ENCODE measurements around the gene TRPV6. TPM values are rescaled to one million over a fixed set of nuclear protein-coding genes. Genes with fewer than 3 reads are reported as not detected.
A peak's percentile ranks its signal among the peaks of the same experiment; 100 is the strongest.

Gene TRPV6
- total and polyA plus RNA-seq, 8 donors: 36.1 to 308 (median 56.5) TPM

- DNase-seq: peak in 1 of 6 donors; percentile 51
- no peak for TF ChIP-seq CTCF (IDR thresholded peaks at IDR 0.05)
- no peaks in the 10 kb centered on the region for H3K9me3 ChIP-seq
- 73 to 74% methylated on average over 14 of the region's 14 CpGs for WGBS, 2 donors
- H3K27me3 ChIP-seq: no peaks in the 10 kb centered on the region
- intact Hi-C loops (cut with DNase I): loop anchor here in 2 of 3 donors (10.0 kb wide), 2 partner anchors 134 to 344 kb away; no protein-coding TSS in a partner anchor
- H3K4me1 ChIP-seq: no peaks in the 10 kb centered on the region
- H3K36me3 ChIP-seq: peaks cover 0 to 9% (median 0%) of the 10 kb centered on the region in 3 donors
- no peak for ATAC-seq
- no peak overlapping the region for H3K27ac ChIP-seq
- H3K4me3 ChIP-seq: no peak overlapping the region
- FAIRE-seq: no peak
Measured at GRCh38 chr7:142870566-142871259, 14.8 kb downstream of the TRPV6 start.

- H3K27me3 ChIP-seq: no peaks in the 10 kb centered on the region
- H3K4me1 ChIP-seq: no peaks in the 10 kb centered on the region
- no peak overlapping the region for H3K27ac ChIP-seq
- no peak overlapping the region for H3K4me3 ChIP-seq
- no peaks in the 10 kb centered on the region for H3K9me3 ChIP-seq
- intact Hi-C loops (cut with DNase I): loop anchor here in 2 of 3 donors (10.0 kb wide), 2 partner anchors 135 to 345 kb away; no protein-coding TSS in a partner anchor
- ATAC-seq (no peak), DNase-seq (peak in 1 of 6 donors; percentile 60), FAIRE-seq (no peak)
- no peak for TF ChIP-seq CTCF (IDR thresholded peaks at IDR 0.05)
- 62 to 67% methylated on average over 8 of the region's 8 CpGs for WGBS, 2 donors
- H3K36me3 ChIP-seq: peaks cover 0 to 4% (median 0%) of the 10 kb centered on the region in 3 donors
Measured at GRCh38 chr7:142870147-142870559, 15.4 kb downstream of the TRPV6 start.

GRCh38 chr7:142869434-142869833, 16.1 kb downstream of the TRPV6 start:
- DNase-seq: no peak
- Histone ChIP-seq H3K4me3 (no peak overlapping the region), H3K4me1 (no peaks in the 10 kb centered on the region), H3K9me3 (no peaks in the 10 kb centered on the region), H3K36me3 (no peaks in the 10 kb centered on the region), H3K27me3 (no peaks in the 10 kb centered on the region), H3K27ac (no peak overlapping the region)
- intact Hi-C loops (cut with DNase I): no loop called here
- WGBS, 2 donors: 50 to 51% methylated on average over 2 of the region's 2 CpGs
- no peak for ATAC-seq
- FAIRE-seq: no peak
- TF ChIP-seq CTCF (IDR thresholded peaks at IDR 0.05): no peak

- ATAC-seq (no peak), FAIRE-seq (no peak), DNase-seq (no peak)
- WGBS, 2 donors: 75 to 85% methylated on average over 11 of the region's 11 CpGs
- Histone ChIP-seq H3K9me3 (no peaks in the 10 kb centered on the region), H3K27me3 (no peaks in the 10 kb centered on the region), H3K36me3 (no peaks in the 10 kb centered on the region), H3K4me1 (no peaks in the 10 kb centered on the region), H3K4me3 (no peak overlapping the region), H3K27ac (no peak overlapping the region)
- intact Hi-C loops (cut with DNase I): no loop called here
- TF ChIP-seq CTCF (IDR thresholded peaks at IDR 0.05): no peak
Measured at GRCh38 chr7:142868986-142869415, 16.5 kb downstream of the TRPV6 start.
